ENCODE measurements around the gene ITIH4. TPM values are rescaled to one million over a fixed set of nuclear protein-coding genes. Genes with fewer than 3 reads are reported as not detected.

Gene ITIH4
- total and polyA plus RNA-seq, 2 of the 13 experiments (the other 11 are each of a cell fraction or from before 2014, with no cell fraction given) = 2.7 to 5.3 TPM

- 0 out of 2 replicates have a peak, but pooled peaks have one; percentile 39 for TF ChIP-seq SOX13 (IDR thresholded peaks at IDR 0.05)
- peak in 1 of 2 experiments; percentile 91; a peak in 2 of 4 replicates for TF ChIP-seq SOX13 (CRISPR knock-in tag; conservative IDR thresholded peaks at IDR 0.05 in 1 of 2, IDR thresholded peaks at IDR 0.05 in 1 of 2)
- TF ChIP-seq JUN (CRISPR knock-in tag; IDR thresholded peaks at IDR 0.05) = no peak
- TF ChIP-seq KAT8 (CRISPR knock-in tag; IDR thresholded peaks at IDR 0.05) = no peak
- TF ChIP-seq, protein P1, sequence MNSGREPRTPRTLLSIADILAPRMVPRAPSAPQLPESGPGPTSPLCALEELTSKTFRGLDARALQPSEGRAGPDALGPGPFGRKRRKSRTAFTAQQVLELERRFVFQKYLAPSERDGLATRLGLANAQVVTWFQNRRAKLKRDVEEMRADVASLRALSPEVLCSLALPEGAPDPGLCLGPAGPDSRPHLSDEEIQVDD (CRISPR knock-in tag; IDR thresholded peaks at IDR 0.05; ENCODE audit: borderline replicate concordance) = no peak
- TF ChIP-seq, protein P2, sequence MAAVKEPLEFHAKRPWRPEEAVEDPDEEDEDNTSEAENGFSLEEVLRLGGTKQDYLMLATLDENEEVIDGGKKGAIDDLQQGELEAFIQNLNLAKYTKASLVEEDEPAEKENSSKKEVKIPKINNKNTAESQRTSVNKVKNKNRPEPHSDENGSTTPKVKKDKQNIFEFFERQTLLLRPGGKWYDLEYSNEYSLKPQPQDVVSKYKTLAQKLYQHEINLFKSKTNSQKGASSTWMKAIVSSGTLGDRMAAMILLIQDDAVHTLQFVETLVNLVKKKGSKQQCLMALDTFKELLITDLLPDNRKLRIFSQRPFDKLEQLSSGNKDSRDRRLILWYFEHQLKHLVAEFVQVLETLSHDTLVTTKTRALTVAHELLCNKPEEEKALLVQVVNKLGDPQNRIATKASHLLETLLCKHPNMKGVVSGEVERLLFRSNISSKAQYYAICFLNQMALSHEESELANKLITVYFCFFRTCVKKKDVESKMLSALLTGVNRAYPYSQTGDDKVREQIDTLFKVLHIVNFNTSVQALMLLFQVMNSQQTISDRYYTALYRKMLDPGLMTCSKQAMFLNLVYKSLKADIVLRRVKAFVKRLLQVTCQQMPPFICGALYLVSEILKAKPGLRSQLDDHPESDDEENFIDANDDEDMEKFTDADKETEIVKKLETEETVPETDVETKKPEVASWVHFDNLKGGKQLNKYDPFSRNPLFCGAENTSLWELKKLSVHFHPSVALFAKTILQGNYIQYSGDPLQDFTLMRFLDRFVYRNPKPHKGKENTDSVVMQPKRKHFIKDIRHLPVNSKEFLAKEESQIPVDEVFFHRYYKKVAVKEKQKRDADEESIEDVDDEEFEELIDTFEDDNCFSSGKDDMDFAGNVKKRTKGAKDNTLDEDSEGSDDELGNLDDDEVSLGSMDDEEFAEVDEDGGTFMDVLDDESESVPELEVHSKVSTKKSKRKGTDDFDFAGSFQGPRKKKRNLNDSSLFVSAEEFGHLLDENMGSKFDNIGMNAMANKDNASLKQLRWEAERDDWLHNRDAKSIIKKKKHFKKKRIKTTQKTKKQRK (IDR thresholded peaks at IDR 0.05; ENCODE audit: low read length) = no peak
- no peak for TF ChIP-seq ZNF605 (CRISPR knock-in tag; IDR thresholded peaks at IDR 0.05)
- TF ChIP-seq ZNF501 (CRISPR knock-in tag; IDR thresholded peaks at IDR 0.05) = 0 out of 2 replicates have a peak, but pooled peaks have one; percentile 21
- TF ChIP-seq SOX6 (IDR thresholded peaks at IDR 0.05) = no peak
- TF ChIP-seq SOX6 (CRISPR knock-in tag; IDR thresholded peaks at IDR 0.05) = peak; percentile 93
- TF ChIP-seq TOPORS (CRISPR knock-in tag; IDR thresholded peaks at IDR 0.05) = no peak
- TF ChIP-seq CEBPB (IDR thresholded peaks at IDR 0.05; ENCODE audit: borderline replicate concordance, low read depth, low read length) = peak; percentile 86
- no peak for TF ChIP-seq ZSCAN21 (CRISPR knock-in tag; IDR thresholded peaks at IDR 0.05; ENCODE audit: borderline replicate concordance)
- TF ChIP-seq, protein P3, sequence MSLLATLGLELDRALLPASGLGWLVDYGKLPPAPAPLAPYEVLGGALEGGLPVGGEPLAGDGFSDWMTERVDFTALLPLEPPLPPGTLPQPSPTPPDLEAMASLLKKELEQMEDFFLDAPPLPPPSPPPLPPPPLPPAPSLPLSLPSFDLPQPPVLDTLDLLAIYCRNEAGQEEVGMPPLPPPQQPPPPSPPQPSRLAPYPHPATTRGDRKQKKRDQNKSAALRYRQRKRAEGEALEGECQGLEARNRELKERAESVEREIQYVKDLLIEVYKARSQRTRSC (CRISPR knock-in tag; IDR thresholded peaks at IDR 0.05; ENCODE audit: low read depth) = no peak
- TF ChIP-seq NR2F1 (CRISPR knock-in tag; IDR thresholded peaks at IDR 0.05) = no peak
- no peak for TF ChIP-seq MAFK (conservative IDR thresholded peaks at IDR 0.05 in 1 of 2, IDR thresholded peaks at IDR 0.05 in 1 of 2; ENCODE audit: low read length in 2 of 2)
- TF ChIP-seq HNF1B (CRISPR knock-in tag; IDR thresholded peaks at IDR 0.05) = peak; percentile 27; the same call in 1 of the 2 replicates
- no peak for TF ChIP-seq DPF2 (CRISPR knock-in tag; IDR thresholded peaks at IDR 0.05; ENCODE audit: borderline replicate concordance, low read depth)
- TF ChIP-seq ZBTB3 (CRISPR knock-in tag; IDR thresholded peaks at IDR 0.05; ENCODE audit: borderline replicate concordance, low read depth) = peak; percentile 98
- no peak for TF ChIP-seq SRY (CRISPR knock-in tag; IDR thresholded peaks at IDR 0.05)
- TF ChIP-seq NPAS2 (CRISPR knock-in tag; IDR thresholded peaks at IDR 0.05; ENCODE audit: borderline replicate concordance) = no peak
- no peak for TF ChIP-seq DNMT3B (CRISPR knock-in tag; conservative IDR thresholded peaks at IDR 0.05)
- TF ChIP-seq ZNF382 (CRISPR knock-in tag; IDR thresholded peaks at IDR 0.05; ENCODE audit: borderline replicate concordance) = no peak
- TF ChIP-seq PCBP2 (optimal IDR thresholded peaks at IDR 0.05; ENCODE audit: low read depth, low read length, poor library complexity, severe bottlenecking) = no peak
- TF ChIP-seq TCF12 (IDR thresholded peaks at IDR 0.05) = no peak
- TF ChIP-seq TCF12 (CRISPR knock-in tag; IDR thresholded peaks at IDR 0.05) = no peak
These were observed 14.7 kb upstream of the ITIH4 start (continued) for GRCh38 chr3:52845157-52845556.

Measured in HepG2 (cell line).